GM10266 (cell line): ENCODE measurements around the gene YIF1A.

Source experiments
- DNase-seq: peaks from one replicate; pipeline ENCODE4 v3.0.0; 2012; ENCODE audit errors: extremely low spot score
- CTCF ChIP-seq: IDR thresholded peaks from 2 replicates; pipeline ENCODE4 v1.5.1; 2012; ENCODE audit warnings: mild to moderate bottlenecking, low read depth; ENCODE audit not compliant: control insufficient read depth, insufficient read depth; ENCODE audit errors: missing control alignments

The YIF1A gene

GRCh38 chr11:66235141-66235540 lies 53.8 kb downstream of the YIF1A start:
- TF ChIP-seq CTCF: no peak

More at GRCh38 chr11:66235141-66235540, 53.8 kb downstream of the YIF1A start:
- DNase-seq: no peak
